Measurements from ENCODE around the gene ITGA11.

DNA sequence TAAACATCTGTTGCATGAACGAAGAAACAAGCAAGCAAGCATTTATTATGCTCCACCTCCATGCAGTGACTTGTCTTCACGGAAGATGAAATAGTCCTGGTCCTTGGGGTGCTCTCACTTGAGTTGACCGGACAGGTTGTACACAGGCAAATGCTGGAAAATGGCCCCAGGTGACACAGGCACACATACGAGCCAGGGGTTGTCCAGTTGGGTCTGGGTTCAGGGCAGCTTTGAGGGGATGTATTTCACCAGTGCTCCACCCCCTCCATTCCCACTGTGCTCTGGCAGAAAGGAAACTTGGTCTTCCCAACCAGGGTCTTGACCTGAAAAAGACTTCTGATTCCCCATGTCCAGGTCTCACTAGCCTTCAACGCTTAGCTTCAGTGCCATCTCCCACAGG lies 48.3 kb upstream of the ITGA11 start:
- TF ChIP-seq, protein P1, sequence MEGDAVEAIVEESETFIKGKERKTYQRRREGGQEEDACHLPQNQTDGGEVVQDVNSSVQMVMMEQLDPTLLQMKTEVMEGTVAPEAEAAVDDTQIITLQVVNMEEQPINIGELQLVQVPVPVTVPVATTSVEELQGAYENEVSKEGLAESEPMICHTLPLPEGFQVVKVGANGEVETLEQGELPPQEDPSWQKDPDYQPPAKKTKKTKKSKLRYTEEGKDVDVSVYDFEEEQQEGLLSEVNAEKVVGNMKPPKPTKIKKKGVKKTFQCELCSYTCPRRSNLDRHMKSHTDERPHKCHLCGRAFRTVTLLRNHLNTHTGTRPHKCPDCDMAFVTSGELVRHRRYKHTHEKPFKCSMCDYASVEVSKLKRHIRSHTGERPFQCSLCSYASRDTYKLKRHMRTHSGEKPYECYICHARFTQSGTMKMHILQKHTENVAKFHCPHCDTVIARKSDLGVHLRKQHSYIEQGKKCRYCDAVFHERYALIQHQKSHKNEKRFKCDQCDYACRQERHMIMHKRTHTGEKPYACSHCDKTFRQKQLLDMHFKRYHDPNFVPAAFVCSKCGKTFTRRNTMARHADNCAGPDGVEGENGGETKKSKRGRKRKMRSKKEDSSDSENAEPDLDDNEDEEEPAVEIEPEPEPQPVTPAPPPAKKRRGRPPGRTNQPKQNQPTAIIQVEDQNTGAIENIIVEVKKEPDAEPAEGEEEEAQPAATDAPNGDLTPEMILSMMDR (conservative IDR thresholded peaks at IDR 0.05; ENCODE audit: low read length) = no peak
- TF ChIP-seq EZH2phosphoT487 (IDR thresholded peaks at IDR 0.05; ENCODE audit: borderline replicate concordance, low read depth, low read length) = no peak
